HEK293 (cell line): Measurements from ENCODE around the gene ME3.
A peak's percentile ranks its signal among the peaks of the same experiment; 100 is the strongest.

ENCODE experiments used
- CTCF ChIA-PET: fragments of 350-600 bp; formaldehyde crosslinking; extraction: SDS; loops from one replicate; lab custom pipeline; 2021; ENCODE audit warnings: antibody characterized with exemption; lab: Yijun Ruan, JAX
- POLR2A ChIA-PET: fragments of 300-600 bp; formaldehyde crosslinking; extraction: SDS; loops from one replicate; lab custom pipeline; 2020; ENCODE audit warnings: antibody characterized with exemption, inconsistent platforms; lab: Yijun Ruan, JAX
- H3K27ac ChIP-seq: fragments of 200-500 bp; sonication (Bioruptor generic); 2 replicates; pipeline ENCODE4 v1.5.1; 2014; ENCODE audit warnings: low read depth, low read length, control low read depth, inconsistent platforms; ENCODE audit errors: extremely low read depth
- H3K36me3 ChIP-seq, 2 experiments: fragments of 200-500 bp in 1 of 2; sonication (Bioruptor generic) in 1 of 2; 1 replicate in 1 of 2; 2 replicates in 1 of 2; pipeline ENCODE4 v1.5.1; 2014 to 2017; ENCODE audit warnings: inconsistent platforms in 2 of 2, low read length in 2 of 2; ENCODE audit not compliant: control insufficient read depth in 2 of 2, insufficient read depth in 1 of 2
- H3K4me1 ChIP-seq: fragments of 200-500 bp; sonication (Bioruptor generic); 2 replicates; pipeline ENCODE4 v1.5.1; 2014; ENCODE audit warnings: mild to moderate bottlenecking, low read length, inconsistent platforms; ENCODE audit not compliant: control insufficient read depth, insufficient read depth
- H3K4me3 ChIP-seq: 2 replicates; pipeline ENCODE4 v1.5.1; 2011; ENCODE audit warnings: low read depth, mild to moderate bottlenecking, control low read depth, low read length, moderate library complexity
- H3K9me3 ChIP-seq: fragments of 200-500 bp; sonication (Bioruptor generic); 2 replicates; pipeline ENCODE4 v1.5.1; 2014; ENCODE audit warnings: low read depth, low read length, inconsistent platforms; ENCODE audit not compliant: control insufficient read depth, insufficient read depth
- HOXD13 ChIP-seq: sonication (generic); formaldehyde crosslinking; IDR thresholded peaks from 2 replicates; pipeline ENCODE4 v1.8.0; 2022; ENCODE audit warnings: missing genetic modification reagents, borderline replicate concordance
- KLF10 ChIP-seq: fragments of 450-650 bp; IDR thresholded peaks from 2 replicates; pipeline ENCODE4 v1.5.1; 2018; ENCODE audit warnings: missing biosample characterization, mild to moderate bottlenecking, missing genetic modification characterization
- TSHZ1 ChIP-seq: fragments of 450-650 bp; formaldehyde crosslinking; IDR thresholded peaks from 2 replicates; pipeline ENCODE4 v1.5.1; 2016; ENCODE audit warnings: missing biosample characterization, missing genetic modification characterization, borderline replicate concordance
- ZNF266 ChIP-seq: fragments of 450-650 bp; formaldehyde crosslinking; IDR thresholded peaks from 2 replicates; pipeline ENCODE4 v1.5.1; 2016; ENCODE audit warnings: missing biosample characterization, missing genetic modification characterization, low read depth
- ZNF324 ChIP-seq: fragments of 450-650 bp; formaldehyde crosslinking; IDR thresholded peaks from 2 replicates; pipeline ENCODE4 v1.5.1; 2016; ENCODE audit warnings: missing biosample characterization, missing genetic modification characterization
- ZNF48 ChIP-seq: fragments of 450-650 bp; formaldehyde crosslinking; IDR thresholded peaks from 2 replicates; pipeline ENCODE4 v1.5.1; 2016; ENCODE audit warnings: missing biosample characterization, missing genetic modification characterization
- ZNF501 ChIP-seq: fragments of 450-650 bp; formaldehyde crosslinking; IDR thresholded peaks from 2 replicates; pipeline ENCODE4 v1.5.1; 2016; ENCODE audit warnings: missing biosample characterization, missing genetic modification characterization
- ZNF518A ChIP-seq: fragments of 450-650 bp; formaldehyde crosslinking; conservative IDR thresholded peaks from 2 replicates; pipeline ENCODE4 v1.5.1; 2016; ENCODE audit warnings: low read depth, missing biosample characterization, missing genetic modification characterization
- ZNF621 ChIP-seq: fragments of 450-650 bp; formaldehyde crosslinking; IDR thresholded peaks from 2 replicates; pipeline ENCODE4 v1.5.1; 2017; ENCODE audit warnings: missing biosample characterization, missing genetic modification characterization
- ZNF639 ChIP-seq: fragments of 450-650 bp; formaldehyde crosslinking; IDR thresholded peaks from 2 replicates; pipeline ENCODE4 v1.5.1; 2016; ENCODE audit warnings: missing biosample characterization, missing genetic modification characterization
- ZNF704 ChIP-seq: fragments of 450-650 bp; formaldehyde crosslinking; IDR thresholded peaks from 2 replicates; pipeline ENCODE4 v1.5.1; 2016; ENCODE audit warnings: missing biosample characterization, missing genetic modification characterization
- ZNF785 ChIP-seq: fragments of 450-650 bp; formaldehyde crosslinking; IDR thresholded peaks from 2 replicates; pipeline ENCODE4 v1.5.1; 2016; ENCODE audit warnings: missing biosample characterization, missing genetic modification characterization
- TF ChIP-seq, protein P1 (sequence below): fragments of 450-650 bp; formaldehyde crosslinking; IDR thresholded peaks from 2 replicates; pipeline ENCODE4 v1.5.1; 2017; ENCODE audit warnings: missing biosample characterization, missing genetic modification characterization
- TF ChIP-seq, protein P2 (sequence below): fragments of 450-650 bp; formaldehyde crosslinking; IDR thresholded peaks from 2 replicates; pipeline ENCODE4; 2016; ENCODE audit warnings: missing biosample characterization, missing genetic modification characterization

ME3 gene

DNA sequence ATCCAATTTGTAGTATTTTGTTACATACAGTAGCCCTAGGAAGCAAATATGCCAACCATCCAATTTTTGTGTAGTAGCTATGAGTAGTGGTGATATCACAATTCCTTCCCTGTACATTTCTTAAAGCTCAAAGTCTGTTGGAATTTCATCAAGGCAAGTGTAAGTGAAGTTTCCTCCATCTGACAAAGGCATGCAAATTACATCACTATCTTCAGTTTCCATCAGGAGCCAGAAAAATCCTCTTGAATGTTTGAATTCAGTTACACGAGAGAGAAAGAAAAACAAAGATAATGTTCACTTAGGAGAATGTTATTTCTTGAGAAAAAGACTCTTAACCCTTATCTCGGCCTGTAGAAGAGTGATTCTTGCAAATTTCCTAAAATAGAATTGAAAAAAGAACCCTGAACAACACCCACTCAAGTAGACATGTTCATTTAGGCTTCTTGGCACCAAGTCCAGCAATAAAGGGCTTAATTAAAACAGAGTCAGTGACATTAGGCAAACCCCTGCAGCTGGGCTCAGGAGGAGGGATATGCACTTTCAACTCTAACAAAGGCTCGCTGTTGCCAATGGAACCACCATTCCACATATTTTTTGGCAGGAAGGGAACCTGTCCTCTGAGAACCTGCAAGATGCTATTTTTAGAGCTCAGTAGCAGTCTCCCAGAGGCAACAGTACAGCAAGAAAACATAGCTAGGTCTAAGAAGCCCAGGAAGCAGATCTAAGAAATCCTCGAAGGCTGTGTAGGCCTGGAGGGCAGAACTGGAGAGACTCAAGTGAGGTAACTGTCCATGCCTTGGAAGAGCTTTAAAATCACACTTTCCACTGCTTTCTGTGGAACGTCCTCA is 153.1 kb downstream of the ME3 start (continued):
- TF ChIP-seq, protein P1, sequence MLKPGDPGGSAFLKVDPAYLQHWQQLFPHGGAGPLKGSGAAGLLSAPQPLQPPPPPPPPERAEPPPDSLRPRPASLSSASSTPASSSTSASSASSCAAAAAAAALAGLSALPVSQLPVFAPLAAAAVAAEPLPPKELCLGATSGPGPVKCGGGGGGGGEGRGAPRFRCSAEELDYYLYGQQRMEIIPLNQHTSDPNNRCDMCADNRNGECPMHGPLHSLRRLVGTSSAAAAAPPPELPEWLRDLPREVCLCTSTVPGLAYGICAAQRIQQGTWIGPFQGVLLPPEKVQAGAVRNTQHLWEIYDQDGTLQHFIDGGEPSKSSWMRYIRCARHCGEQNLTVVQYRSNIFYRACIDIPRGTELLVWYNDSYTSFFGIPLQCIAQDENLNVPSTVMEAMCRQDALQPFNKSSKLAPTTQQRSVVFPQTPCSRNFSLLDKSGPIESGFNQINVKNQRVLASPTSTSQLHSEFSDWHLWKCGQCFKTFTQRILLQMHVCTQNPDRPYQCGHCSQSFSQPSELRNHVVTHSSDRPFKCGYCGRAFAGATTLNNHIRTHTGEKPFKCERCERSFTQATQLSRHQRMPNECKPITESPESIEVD (tag by site-specific recombination) = peak; percentile 94
- TF ChIP-seq KLF10 (tag by site-specific recombination) = peak; percentile 20; the same call in 1 of the 2 replicates

DNA sequence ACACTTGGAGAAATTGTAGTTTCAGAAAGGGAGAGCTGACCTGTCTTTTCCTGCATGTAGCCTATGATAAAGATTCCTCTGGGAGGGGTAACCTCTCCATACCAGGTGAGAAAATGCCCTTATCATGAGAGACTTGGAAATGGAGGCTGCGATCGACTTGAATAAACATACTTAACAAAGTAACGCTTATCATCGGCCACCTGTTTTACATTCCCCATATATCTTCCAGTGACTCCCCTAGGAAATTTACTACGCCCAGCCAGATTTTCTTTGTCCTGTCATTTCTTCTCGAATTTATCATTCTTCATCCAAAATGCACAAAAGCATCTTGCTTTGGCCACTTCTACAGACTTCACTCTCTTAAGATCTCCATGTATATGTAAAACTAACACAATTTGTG is 154.2 kb downstream of the ME3 start:
- no peaks in the 10 kb centered on the region for H3K9me3 ChIP-seq
- no peaks in the 10 kb centered on the region for H3K36me3 ChIP-seq
- no peak overlapping the region for H3K4me3 ChIP-seq
- peaks cover 27% of the 10 kb centered on the region for H3K4me1 ChIP-seq
- no peak for TF ChIP-seq ZNF48
- TF ChIP-seq TSHZ1 = no peak
- no peak for TF ChIP-seq HOXD13 (CRISPR knock-in tag)
- TF ChIP-seq ZNF639 (tag by site-specific recombination) = no peak
- no peak for TF ChIP-seq ZNF518A (tag by site-specific recombination)
- TF ChIP-seq, protein P2, sequence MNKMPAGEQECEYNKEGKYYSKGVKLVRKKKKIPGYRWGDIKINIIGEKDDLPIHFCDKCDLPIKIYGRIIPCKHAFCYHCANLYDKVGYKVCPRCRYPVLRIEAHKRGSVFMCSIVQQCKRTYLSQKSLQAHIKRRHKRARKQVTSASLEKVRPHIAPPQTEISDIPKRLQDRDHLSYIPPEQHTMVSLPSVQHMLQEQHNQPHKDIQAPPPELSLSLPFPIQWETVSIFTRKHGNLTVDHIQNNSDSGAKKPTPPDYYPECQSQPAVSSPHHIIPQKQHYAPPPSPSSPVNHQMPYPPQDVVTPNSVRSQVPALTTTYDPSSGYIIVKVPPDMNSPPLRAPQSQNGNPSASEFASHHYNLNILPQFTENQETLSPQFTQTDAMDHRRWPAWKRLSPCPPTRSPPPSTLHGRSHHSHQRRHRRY = no peak
- TF ChIP-seq ZNF704 = no peak
- TF ChIP-seq ZNF324 (tag by site-specific recombination) = no peak
- TF ChIP-seq ZNF621 (tag by site-specific recombination) = no peak
- TF ChIP-seq ZNF266 (tag by site-specific recombination) = no peak
- TF ChIP-seq ZNF501 (tag by site-specific recombination) = no peak
- no peak for TF ChIP-seq ZNF785
- POLR2A ChIA-PET = interaction anchor here (2.9 kb wide), 1 partner anchor 34 kb away, joined by 10 read pairs; no protein-coding TSS in a partner anchor
- CTCF ChIA-PET = interaction anchor here (0.5 to 2.8 kb wide), 4 partner anchors 9 to 90 kb away, joined by 4 to 12 read pairs (median 10); no protein-coding TSS in a partner anchor
- H3K27ac ChIP-seq = 0 out of 2 replicates have a peak overlapping the region, but pooled peaks have one; percentile 93
